Stimulated activated CD8-positive, alpha-beta memory T cell treated with anti-CD3 and anti-CD28 coated beads, Interleukin-12 subunit alpha, Interleukin-12 subunit beta, amount 100 ng/mL, for 24 hours (primary cell): ENCODE measurements around the gene ATP11B.

Experiments
- DNase-seq: peaks from one replicate; pipeline ENCODE4 v3.0.0-alpha.2; 2020; ENCODE audit errors: extremely low read depth

Gene ATP11B

GRCh38 chr3:182954553-182955235 lies 161.4 kb downstream of the ATP11B start:
- no peak for DNase-seq

DNA sequence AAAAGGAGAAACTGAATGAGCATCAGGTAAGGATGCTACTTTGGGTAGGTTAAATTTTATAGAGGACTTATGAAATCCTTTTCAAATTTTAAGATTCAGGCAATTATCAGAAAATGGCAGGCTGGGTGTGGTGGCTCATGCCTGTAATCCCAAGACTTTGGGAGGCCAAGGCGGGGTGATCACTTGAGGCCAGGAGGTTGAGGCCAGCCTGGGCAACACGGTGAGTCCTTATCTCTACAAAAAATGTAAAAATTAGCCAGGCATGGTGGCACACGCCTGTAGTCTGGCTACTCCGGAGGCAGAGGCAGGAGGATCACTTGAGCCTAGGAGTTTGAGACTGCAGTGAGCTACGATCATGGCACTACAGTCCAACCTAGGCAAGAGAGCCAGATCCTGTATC lies 163.9 kb downstream of the ATP11B start:
- DNase-seq: no peak

DNA sequence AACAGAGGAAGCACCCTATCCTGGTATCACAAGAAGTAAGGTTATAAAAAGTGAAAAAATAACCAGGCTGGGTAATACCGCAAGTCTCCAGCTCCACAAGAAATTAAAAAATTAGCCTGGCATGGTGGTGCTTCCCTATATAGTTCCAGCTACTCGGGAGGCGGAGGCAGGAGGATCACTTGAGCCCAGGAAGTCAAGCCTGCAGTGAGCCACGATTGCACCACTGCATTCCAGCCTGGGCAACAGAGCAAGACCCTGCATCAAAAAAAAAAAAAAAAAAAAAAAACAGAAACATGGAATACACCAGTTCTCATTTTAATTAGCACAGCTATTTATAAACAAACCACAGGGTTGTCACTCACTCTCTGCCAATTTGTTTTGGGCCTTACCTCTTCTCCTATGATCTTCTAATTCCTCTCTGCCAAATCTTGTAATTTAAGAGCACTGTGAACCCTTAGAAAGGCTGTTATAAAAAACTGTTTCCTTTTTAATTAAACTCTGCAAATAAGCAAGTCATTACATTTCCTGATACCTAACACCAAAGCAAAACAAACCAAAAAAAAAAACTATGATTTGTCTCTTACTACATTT lies 164.5 kb downstream of the ATP11B start:
- DNase-seq: no peak

DNA sequence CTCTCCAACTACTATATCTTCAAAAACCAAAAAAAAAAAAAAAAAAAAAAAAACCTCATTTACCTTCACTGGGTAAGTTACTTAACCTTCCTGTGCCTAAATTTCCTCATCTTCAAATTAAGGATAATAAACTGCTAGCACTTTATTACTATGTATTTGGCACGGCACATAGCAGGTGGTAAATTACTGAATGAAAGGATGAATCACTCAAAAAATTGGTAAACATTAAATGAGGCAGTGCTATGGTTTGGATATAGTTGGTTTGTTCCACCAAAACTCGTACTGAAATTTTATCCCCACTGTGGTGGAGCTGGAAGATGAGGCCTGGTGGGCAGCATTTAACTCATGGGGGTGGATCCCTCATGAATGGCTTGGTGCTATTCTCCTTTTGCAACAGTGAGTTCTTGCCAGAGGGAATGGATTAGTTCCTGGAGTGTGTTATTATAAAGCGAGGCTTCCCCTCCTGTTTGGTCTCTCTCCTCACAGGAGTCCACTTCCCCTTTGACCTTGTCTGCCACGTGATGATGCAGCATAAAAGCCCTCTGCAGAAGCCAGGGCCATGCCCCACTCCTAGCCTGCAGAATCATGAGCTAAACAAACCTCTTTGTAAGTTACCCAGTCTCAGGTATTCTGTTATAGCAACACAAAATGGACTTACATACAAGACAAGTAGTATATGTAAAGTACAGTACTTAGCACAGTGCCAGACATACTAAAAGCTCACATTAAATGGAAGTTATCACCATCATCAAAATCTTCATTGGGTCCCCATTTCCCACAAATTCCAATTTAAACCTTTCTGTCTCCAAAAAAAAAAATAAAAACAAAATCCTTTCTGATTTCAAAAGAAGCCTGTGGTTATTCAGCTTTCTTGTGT lies 166.4 kb downstream of the ATP11B start:
- DNase-seq: no peak

DNA sequence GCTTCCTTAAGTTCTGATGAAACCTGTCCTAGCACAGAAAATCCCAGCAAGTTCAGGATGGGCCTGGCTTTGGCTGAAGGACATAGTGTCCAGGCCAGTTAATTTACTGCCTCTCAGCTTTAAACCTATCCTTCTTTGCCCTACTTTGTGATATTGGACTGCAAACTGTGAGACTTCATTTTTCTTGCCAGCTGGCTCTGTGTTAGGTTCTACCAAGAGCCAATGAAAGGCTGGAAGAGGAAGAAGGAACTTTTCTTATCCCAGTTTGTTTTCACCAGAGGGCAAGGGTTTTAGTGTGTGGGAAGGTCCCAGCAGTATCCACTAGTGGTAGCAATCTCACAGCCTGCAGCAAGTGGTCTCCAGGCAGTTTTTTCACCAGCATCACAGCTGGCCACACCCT lies 168.9 kb downstream of the ATP11B start:
- no peak for DNase-seq

DNA sequence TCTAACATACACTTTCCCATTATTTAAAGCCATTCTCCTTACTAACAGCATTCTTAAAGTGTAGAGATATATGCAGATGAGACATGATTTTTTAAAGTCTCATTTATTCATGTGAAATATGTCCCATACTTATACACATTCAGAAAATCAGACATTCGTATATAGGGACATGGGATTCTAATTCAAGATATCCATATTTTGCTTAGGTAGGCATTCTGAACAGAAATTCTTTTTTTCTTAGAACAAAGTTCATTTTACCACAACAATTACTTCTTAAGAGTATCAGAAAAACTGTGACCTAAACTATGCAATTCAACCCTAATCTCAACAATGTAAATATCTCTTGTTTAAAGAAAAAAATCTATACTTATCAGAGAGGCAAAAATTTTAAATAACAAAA lies 170.9 kb downstream of the ATP11B start:
- no peak for DNase-seq

DNA sequence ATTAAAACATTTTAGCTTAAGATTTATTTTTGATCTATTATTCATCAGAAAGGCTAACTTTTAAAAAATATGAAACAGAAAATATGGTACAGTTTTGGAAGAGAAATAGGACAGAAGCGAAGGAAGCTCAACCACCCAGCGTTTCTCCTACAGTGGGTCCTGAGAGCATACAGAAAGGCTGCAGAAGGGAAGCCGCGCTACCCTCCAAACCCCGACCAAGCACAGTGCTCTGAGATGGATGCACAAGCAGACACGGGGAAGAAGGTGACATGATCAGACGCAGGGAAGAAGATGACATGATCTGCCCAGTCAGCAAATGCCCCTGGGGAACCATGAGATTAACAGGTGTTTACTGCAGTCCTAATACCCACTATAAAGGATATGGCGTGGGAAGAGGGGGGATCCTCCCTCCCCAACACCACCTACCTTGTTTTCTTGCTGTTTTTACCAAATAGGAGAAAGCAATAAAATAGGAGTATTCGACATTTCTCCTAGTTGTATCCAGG lies 172.6 kb downstream of the ATP11B start:
- DNase-seq: no peak

- no peak for DNase-seq
Observed at GRCh38 chr3:182967218-182968204, 174.2 kb downstream of the ATP11B start.

GRCh38 chr3:182969277-182969676 lies 176.0 kb downstream of the ATP11B start:
- no peak for DNase-seq

DNA sequence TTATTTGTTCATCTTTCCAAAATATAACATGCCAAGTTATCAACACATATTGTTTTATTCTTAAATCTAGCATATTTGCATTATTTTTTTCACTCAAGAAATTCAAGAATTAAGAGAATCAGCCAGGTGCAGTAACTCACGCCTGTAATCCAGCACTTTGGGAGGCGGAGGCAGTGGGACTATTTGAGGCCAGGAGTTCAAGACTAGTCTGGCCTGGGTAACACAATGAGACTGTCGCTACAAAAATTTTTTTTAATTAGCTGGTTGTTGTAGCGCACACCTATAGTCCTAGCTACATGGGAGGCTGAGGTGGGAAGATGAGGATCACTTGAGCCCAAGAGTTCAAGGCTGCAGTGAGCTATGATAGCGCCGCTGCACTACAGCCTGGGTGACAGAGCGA lies 176.5 kb downstream of the ATP11B start:
- DNase-seq: no peak

DNA sequence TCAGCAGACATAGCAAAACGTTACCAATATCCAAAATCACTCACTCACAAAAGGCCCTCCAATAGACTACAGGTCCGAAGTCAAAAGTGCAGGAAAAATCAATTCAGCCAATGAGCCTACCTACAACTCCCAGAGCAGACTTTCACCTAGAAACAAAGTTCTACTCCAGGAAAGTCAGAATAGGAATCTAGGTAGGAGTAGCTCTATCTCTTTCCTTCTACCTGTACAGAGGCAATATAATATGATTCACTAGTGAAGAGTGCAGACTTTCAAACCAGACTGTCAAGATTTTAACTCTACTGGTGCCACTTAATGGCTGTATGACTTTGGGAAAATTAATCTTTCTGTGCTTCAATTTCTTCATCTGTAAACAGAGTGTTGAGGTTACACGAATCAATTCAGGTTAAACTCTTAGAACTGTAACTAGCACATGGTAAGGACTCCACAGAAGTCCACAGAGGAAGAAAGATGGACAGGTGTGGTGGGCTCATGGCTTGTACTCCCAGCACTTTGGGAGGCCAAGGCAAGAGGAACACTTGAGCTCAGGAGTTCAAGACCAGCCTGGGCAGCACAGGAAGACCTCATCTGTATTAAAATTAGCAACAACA lies 177.6 kb downstream of the ATP11B start:
- DNase-seq: no peak
